AG04450 (cell line): ENCODE measurements around the gene ANKS1B. TPM values are rescaled to one million over a fixed set of nuclear protein-coding genes. Genes with fewer than 3 reads are reported as not detected.

ENCODE experiments used
- CTCF ChIA-PET: fragments of 300-600, 350-600 bp; formaldehyde crosslinking; extraction: SDS; loops from one replicate; lab custom pipeline; 2022; ENCODE audit warnings: antibody characterized with exemption, inconsistent platforms; lab: Charles Lee
- POLR2A ChIA-PET: fragments of 350-600 bp; formaldehyde crosslinking; extraction: SDS; loops from one replicate; lab custom pipeline; 2021; ENCODE audit warnings: antibody characterized with exemption, inconsistent platforms; lab: Yijun Ruan, JAX
- DNase-seq: peaks from one replicate; pipeline ENCODE4 v3.0.0-alpha.2; 2011; ENCODE audit warnings: low read depth, low spot score
- H3K27ac ChIP-seq: one replicate; pipeline ENCODE4 v1.5.1; 2012; ENCODE audit warnings: low read depth, low read length, control low read depth
- H3K27me3 ChIP-seq: one replicate; pipeline ENCODE4 v1.6.0; 2012; ENCODE audit warnings: low read length; ENCODE audit not compliant: control insufficient read depth, insufficient read depth
- H3K4me3 ChIP-seq: 2 replicates; pipeline ENCODE4 v1.5.1; 2011; ENCODE audit warnings: mild to moderate bottlenecking, low read depth, low read length, control low read depth
- H3K9me3 ChIP-seq: 2 replicates; pipeline ENCODE4 v1.5.1; 2012; ENCODE audit warnings: low read length; ENCODE audit not compliant: control insufficient read depth, insufficient read depth
- polyA plus RNA-seq: library from polyadenylated mRNA; depleted of rRNA; stranded (reverse); fragments of >200 nt; gene quantifications from 2 replicates; pipeline ENCODE4 v1.2.3, GENCODE V29; 2011
- TF ChIP-seq, protein P1 (sequence below): IDR thresholded peaks from 2 replicates; pipeline ENCODE4 v1.5.1; 2011; ENCODE audit warnings: low read depth, low read length, control low read depth, inconsistent platforms

ANKS1B gene
- polyA plus RNA-seq, 1 experiment: 0.22 TPM

GRCh38 chr12:99063182-99063581 is 921.6 kb downstream of the ANKS1B start:
- DNase-seq: no peak
- ChIA-PET POLR2A (no interaction called here), CTCF (interaction anchor here (1.3 kb wide), 1 partner anchor 20 kb away, joined by 3 read pairs; no protein-coding TSS in a partner anchor)
- no peaks in the 10 kb centered on the region for H3K27me3 ChIP-seq
- TF ChIP-seq, protein P1, sequence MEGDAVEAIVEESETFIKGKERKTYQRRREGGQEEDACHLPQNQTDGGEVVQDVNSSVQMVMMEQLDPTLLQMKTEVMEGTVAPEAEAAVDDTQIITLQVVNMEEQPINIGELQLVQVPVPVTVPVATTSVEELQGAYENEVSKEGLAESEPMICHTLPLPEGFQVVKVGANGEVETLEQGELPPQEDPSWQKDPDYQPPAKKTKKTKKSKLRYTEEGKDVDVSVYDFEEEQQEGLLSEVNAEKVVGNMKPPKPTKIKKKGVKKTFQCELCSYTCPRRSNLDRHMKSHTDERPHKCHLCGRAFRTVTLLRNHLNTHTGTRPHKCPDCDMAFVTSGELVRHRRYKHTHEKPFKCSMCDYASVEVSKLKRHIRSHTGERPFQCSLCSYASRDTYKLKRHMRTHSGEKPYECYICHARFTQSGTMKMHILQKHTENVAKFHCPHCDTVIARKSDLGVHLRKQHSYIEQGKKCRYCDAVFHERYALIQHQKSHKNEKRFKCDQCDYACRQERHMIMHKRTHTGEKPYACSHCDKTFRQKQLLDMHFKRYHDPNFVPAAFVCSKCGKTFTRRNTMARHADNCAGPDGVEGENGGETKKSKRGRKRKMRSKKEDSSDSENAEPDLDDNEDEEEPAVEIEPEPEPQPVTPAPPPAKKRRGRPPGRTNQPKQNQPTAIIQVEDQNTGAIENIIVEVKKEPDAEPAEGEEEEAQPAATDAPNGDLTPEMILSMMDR: no peak
- no peaks in the 10 kb centered on the region; the same call in 1 of the 2 replicates for H3K9me3 ChIP-seq
- H3K4me3 ChIP-seq: no peak overlapping the region
- no peak overlapping the region for H3K27ac ChIP-seq

DNA sequence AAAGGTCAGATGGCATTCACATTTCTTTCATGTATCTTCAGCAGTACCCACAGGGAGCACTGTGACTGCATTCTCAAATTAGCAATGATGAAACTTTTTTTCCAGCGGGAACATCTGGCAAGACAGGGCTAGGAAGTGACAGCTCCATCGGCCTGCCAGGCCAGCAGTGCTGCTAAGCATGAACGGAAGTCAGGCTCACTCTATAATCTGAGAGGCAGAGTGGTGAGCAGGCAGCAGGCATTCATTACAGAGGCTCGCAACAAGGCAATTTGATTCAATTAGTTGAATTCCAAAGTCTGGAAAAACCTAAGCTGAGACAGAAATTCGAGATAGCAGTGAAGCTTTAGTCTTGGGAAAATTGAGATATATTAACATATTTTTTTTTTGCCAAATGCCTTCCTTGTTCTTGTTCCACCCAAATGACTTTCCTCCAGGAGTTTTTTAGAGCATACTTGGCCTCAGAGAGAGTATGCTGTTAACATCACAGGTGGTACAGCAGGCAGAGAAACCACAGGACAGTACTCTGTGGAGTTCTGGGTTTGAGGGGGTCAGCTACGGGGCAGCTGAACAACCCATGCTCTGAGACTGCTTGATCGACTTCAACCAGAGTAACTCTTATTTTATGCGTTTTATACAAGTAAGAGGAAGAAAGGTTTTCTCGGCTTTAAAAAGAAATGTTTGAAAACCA is 924.8 kb downstream of the ANKS1B start:
- TF ChIP-seq, protein P1: no peak
- Histone ChIP-seq H3K9me3 (no peaks in the 10 kb centered on the region; the same call in 1 of the 2 replicates), H3K4me3 (no peak overlapping the region), H3K27me3 (no peaks in the 10 kb centered on the region), H3K27ac (no peak overlapping the region)
- DNase-seq: no peak
- ChIA-PET CTCF (no interaction called here), POLR2A (no interaction called here)

DNA sequence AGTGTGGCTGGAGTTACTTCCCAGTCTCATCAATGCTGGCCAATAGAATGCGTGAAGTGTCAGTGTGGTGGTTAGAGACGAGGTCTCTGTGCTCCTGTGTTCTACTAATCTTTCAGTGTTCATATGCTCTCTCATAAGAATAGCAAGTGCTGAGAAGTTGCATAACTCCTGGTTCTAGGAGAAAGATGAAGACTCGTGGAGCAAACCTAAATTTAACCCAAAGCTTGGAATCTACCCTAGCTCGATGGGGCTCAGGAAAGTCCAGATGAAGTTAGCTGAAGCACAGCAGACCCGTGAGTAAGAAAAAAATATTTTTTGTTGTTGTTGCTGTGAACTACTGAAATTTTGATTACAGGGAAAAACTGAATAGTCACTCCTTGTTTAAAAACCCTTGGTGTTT is 927.1 kb downstream of the ANKS1B start:
- H3K27me3 ChIP-seq: no peaks in the 10 kb centered on the region
- DNase-seq: no peak
- H3K4me3 ChIP-seq: no peak overlapping the region
- no peak overlapping the region for H3K27ac ChIP-seq
- ChIA-PET POLR2A (no interaction called here), CTCF (interaction anchor here (6.1 kb wide), 1 partner anchor 14 kb away, joined by 43 read pairs; no protein-coding TSS in a partner anchor)
- TF ChIP-seq, protein P1: no peak
- H3K9me3 ChIP-seq: no peaks in the 10 kb centered on the region; the same call in 1 of the 2 replicates

DNA sequence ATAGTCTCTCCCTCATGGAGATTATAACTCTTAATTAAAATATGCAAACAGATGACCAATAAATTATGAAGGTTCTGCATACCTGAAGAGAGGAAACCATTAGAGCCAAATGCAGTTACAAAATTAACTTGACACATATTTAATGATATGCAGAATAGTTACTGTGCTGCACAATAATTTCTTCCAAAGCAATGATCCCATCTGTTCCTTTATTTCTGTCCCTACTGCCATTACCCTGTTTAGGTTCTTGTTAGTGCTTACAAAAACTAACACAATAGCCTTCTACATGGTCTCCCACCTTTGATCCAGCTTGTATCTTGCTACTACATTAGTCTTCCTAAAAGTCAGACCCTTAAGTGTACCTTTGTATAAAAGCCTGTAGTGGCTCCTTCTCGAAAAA is 928.5 kb downstream of the ANKS1B start:
- ChIA-PET CTCF (interaction anchor here (6.1 kb wide), 1 partner anchor 12 kb away, joined by 43 read pairs; no protein-coding TSS in a partner anchor), POLR2A (no interaction called here)
- TF ChIP-seq, protein P1: no peak
- H3K4me3 ChIP-seq: no peak overlapping the region
- no peaks in the 10 kb centered on the region for H3K27me3 ChIP-seq
- DNase-seq: no peak
- H3K27ac ChIP-seq: no peak overlapping the region
- H3K9me3 ChIP-seq: no peaks in the 10 kb centered on the region; the same call in 1 of the 2 replicates

GRCh38 chr12:99055299-99055698 is 929.4 kb downstream of the ANKS1B start:
- TF ChIP-seq, protein P1: no peak
- Histone ChIP-seq H3K4me3 (no peak overlapping the region), H3K27ac (no peak overlapping the region), H3K27me3 (no peaks in the 10 kb centered on the region), H3K9me3 (no peaks in the 10 kb centered on the region; the same call in 1 of the 2 replicates)
- CTCF ChIA-PET: interaction anchor here (0.6 to 6.1 kb wide), 3 partner anchors 12 to 679 kb away, joined by 4 to 43 read pairs (median 5); no protein-coding TSS in a partner anchor
- DNase-seq: no peak
- POLR2A ChIA-PET: no interaction called here
